Daoy (cell line): Measurements from ENCODE around the gene SRPK3. TPM values are rescaled to one million over a fixed set of nuclear protein-coding genes. Genes with fewer than 3 reads are reported as not detected.
A peak's percentile ranks its signal among the peaks of the same experiment; 100 is the strongest.

Experiments used
- DNase-seq: peaks from one replicate; pipeline ENCODE4 v3.0.0-alpha.2; 2015; ENCODE audit warnings: low read depth
- total RNA-seq: library from RNA; depleted of rRNA; stranded (reverse); fragments of >200 nt; shearing (Covaris generic); gene quantifications from 2 replicates; pipeline ENCODE4 v1.2.3, GENCODE V29; 2014

Gene SRPK3
- total RNA-seq, 1 experiment from 2014 or later: 0.11 TPM

DNA sequence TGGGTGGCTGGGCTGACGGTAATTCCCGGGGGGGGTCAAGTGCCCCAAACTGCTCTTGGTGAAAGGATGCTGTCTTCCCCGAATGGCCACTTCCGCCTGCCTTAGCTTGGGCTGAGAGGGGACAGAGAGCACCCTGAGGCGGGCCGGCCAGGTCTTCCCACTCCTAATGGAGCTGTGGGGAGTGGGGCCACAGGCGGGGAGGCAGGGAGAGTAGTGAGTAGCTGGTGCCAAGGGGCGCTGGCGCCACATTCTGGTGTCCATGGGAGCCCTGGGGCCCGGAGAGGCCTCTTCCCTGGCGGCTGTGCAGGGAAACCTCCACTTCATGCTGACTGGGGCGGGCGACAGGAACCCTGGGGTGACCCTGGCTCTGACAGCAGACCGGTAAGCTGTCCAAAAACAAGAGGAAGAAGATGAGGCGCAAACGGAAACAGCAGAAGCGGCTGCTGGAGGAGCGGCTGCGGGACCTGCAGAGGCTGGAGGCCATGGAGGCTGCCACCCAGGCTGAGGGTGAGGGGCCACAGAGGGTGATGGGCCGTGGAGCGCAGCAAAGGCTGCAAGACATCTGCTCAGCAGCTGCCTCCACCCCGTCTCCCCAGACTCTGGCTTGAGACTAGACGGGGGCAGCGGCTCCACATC lies 2.7 kb downstream of the SRPK3 start:
- no peak for DNase-seq

DNA sequence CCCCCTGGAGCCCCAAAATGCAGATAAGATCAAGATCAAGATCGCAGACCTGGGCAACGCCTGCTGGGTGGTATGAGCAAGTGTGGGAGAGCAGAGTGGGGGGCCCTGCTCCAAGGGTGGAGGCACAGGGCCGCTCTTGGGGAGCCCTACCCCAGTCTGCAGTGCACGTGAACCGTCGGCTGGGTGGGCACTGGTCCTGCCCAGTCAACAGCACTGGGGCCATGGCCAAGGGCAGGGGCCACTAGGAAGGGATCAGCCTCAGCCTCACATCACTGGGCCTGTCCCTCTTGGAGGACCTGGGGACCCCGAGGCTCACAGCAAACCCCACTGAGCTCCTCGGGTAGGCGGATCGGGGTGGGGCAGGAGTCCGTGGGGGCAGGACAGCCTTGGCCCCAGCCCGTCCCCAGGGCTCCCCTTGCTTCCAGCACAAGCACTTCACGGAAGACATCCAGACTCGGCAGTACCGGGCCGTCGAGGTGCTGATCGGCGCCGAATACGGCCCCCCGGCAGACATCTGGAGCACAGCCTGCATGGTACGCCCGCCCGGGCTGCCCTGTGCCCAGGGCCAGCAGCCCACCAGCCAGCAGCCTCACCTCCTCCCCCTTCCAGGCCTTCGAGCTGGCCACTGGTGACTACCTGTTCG lies 3.6 kb downstream of the SRPK3 start:
- DNase-seq: no peak

DNA sequence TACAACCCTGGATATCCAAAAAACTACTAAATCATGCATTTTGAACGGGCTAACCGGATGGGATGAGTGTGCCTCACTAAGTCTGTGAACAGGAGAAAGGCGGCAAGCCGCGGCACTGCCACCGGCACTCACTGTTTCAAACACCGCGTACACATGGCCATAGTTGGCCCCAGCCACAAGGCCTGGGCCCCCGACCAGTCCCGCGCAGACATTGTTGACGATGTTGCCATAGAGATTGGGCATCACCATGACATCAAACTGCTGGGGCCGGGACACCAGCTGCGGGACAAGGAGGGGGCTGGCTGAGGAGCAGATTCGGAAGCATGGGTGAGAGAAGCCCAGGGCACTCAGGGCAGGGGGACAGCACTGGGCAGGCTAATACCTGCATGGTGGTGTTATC lies 5.8 kb downstream of the SRPK3 start:
- DNase-seq: no peak

DNA sequence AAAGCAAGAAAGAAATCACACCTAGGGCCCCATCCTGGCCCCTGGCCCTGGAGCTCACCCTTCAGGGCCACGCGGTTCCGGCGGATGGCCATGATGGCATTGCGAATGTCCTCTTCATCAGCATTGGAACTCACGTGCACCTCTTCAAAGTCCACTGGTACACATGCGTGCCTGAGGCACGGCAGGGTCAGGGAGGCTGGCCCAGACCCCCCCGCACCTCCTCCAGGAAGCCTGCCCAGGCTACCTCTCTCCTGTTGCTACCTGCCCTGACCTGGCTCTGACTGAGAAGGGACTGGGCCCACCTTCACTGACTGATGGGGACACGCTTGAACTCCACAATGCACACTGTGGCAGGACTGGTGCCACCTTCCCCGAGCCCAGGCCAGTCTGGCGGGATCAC lies 8.8 kb downstream of the SRPK3 start:
- DNase-seq: no peak

DNA sequence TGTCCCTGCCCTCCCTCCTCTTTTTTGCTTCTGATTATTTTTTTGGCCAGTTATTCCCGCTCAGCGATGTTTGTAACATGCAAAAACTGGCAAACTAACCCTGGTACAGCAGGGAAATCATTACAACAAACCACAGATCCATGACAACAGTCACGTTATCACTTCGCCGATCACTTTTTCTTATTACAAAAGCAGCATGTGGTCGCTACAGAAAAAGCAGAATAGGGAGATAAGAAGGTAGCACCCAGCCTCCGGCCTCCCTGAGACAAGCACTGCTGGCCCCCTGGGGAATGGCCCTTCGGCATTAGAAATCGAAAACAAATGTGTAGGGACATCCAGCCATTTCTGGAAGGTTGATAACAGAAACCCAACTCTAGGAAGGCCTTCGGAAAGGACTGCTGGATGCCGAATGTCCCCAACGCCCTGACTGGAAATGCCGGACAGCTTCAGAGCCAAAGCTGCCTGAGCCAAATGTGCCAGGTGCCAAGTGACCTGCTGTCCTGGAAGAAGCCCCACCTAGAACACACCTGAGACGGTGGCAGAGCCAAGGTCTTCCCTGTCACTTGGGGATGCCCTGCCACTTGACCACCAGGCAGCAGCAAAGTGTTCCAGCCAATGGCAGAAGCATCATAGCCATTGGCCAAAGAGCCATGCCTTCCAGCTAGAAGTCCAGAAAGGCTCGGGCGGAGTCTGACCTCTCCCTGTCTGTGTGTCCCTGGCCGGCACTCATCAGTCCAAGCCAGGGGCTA lies 10.4 kb downstream of the SRPK3 start:
- DNase-seq: no peak

DNA sequence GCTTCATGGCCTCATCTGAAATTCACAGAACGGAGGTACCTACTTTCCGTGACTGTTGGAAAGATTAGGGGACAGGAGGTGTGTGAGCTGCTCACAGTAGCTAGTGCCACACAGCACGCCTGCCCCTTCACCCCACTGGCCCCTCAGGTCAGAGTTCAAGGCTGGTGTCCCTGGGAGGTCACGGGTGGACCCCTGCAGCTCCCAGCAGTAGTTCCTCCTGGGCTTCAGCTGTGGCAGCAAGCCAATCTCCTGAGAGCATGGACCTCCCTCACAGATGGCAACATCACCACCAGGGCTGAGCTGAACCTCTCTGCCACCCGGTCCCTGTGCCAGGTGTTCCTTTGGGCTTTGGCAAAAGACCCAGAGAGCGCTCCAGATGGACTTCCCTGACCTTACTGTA lies 11.5 kb downstream of the SRPK3 start:
- DNase-seq: no peak

DNA sequence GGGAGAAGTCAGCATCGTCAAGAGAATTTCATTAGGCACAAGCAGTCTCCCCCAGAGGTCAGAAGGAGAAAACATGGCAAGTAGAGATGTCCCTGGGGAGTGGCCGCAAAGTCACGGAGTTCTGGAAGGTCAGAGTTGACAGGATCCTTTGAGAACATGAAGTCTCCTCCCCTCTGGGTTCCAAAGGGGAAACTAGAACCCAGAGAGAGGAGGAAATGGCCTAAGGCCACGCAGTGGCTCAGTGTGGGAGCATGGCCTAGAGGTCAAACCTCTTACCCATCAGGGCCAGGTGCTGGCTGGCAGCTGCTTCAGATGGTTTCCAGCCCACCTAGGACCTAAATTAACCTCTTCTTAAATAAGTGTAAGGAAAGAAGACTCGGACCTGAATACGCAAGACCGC lies 12.4 kb downstream of the SRPK3 start:
- no peak for DNase-seq

DNA sequence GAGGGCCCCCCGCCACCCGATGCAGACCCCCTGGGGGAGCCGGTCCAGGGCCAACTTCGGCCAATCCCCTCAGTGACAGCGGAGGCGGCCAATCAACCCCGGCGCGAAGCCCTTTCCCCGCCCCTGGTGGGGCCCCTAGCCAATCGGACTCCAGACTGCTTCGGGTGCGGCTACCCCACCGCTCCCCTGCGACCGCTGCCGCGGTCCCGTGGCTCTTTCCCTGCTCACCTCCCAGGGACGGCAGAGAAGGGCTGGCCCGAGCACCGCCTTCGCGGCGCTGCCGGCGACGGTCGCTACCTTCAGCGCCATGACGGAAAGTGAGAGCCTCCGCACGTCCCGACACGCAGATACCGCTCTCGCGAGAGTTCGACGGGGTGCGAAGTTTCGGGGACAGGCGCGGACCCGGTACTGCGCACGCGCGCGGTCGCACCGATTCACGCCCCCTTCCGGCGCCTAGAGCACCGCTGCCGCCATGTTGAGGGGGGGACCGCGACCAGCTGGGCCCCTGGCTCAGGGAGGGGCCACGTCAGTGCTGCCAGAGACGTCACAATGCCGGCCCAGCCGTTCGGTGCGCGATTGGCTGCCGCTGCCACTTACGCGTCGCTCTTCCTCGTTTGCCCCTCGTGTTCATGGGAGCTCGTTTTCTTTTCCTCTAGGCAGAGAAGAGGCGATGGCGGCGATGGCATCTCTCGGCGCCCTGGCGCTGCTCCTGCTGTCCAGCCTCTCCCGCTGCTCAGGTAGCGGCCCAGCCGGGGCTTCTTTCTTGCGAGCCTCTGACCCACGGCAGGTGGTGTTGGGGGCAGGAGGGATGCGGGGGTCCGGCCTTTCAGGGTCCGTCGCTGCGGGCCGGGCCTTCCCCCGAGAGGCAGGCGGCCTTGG lies 13.4 kb downstream of the SRPK3 start, which contains the start of the genes IDH3G and SSR4:
IDH3G (minus strand) TSS at position 358 of the 879 bp plus-strand sequence; CDS start at position 309, 49 bp downstream.
SSR4 (plus strand) TSS at position 651 of the 879 bp plus-strand sequence; CDS start at position 671, 20 bp downstream.
- peak; percentile 96 for DNase-seq

DNA sequence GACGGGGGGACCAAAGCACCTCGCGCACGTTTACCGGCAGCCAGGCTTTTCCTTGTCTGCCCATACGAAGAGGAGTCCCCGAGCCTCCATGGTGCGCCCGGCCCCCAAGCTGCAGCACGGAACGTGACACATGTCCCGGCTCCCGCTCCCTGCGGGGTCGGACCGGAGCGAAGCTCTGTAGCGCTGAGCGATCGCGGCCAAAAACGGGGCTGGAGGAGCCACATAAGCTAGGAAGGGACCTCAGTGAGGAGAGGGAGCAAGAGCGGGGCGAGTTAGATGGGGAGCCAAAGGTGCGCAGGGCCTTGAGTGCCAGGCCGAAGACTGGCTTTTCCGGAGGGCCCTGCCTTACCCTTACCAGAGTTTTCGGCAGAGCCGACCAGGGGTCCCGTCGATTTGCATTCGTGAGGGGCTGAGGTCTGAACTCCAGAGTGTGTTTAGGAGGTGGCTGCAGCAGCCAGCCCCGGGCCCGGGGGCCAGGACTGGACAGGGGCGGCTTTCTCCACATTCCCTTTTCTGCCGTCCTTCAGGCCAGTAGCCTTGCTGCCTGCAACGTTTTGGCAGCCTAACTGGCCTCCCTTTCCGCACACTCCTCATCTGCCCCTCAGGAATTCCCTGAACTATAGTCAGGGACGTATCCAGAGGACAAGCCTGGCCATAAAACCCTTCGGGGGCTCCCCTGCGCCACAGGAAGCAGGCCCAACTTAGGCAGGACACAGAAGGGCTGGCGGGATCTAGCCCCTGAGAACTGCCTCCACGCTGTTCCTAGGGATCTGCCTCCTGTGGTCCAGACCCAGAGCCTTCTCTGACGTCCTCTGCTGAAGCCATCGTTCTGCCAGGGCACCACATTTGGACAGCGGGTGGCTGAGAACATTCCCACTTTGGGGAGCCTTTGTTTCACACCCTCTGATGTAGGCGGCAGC lies 14.3 kb downstream of the SRPK3 start:
- no peak for DNase-seq

DNA sequence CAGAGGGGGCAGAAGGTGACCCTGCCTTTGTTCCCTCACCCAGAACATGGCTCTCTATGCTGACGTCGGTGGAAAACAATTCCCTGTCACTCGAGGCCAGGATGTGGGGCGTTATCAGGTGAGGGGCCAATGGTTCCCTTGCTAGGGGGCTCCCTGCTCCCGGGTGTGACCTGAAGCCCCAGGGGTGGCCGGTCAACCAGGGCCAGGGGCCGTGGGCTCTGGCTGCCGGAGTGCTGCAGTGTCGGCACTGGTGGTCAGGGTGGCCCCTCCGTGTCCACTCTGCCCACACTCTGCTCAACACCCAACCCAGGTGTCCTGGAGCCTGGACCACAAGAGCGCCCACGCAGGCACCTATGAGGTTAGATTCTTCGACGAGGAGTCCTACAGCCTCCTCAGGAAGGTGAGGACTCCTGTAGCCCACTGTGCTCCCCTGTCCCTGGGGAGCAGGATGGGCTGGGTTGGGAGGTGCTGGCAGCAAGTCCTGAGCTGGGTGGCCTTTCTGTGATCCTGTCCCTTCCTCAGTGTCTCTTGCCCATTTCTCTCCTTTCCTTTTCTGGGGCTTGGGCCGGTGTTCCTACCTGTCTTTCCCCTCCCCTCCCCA lies 16.7 kb downstream of the SRPK3 start:
- no peak for DNase-seq

DNA sequence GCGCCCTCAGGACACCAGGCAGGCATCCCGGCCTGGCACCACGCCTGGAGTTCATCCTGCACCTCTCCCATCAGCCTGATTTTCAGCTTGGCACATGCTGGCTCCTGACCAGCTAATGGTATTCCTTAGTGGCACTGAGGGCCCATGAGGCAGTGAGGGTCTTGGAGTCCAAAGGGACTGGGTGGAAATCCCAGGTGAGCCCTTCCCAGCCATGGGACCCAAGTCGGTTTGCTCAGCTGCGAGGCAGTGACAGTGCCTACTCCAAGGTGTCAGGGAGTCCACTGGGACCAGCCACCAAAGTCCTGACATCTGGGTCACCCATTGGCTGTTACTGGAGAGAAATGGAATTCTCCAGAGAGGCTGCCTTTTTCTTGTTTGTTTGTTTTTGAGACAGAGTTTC lies 18.5 kb downstream of the SRPK3 start:
- DNase-seq: no peak

DNA sequence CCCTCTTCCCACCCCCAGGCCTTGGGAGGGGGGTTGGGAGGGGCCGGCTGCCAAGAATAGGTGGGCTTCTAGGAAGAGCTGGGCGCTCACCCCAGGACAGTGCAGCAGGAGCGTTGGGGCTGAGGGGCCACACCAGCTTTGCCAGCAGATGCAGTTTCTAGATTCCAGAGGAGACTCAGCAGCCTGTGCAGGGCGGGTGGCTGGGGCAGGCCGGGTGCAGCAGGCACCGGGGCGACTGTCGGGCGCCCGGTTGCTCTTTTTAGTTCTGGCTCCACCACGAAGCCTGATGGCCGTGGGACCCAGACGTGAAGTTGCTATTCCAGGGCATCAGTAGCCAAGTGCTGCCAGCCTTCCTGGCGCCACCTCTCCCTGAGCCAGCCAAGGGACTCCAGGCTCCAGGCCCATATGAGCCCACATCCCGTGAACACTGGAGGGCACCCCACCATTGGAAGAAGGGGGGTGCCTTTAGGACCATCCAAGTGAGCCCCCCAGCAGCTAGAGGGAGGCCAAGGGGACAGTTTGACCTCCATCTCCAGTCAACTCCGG lies 19.4 kb downstream of the SRPK3 start:
- no peak for DNase-seq

DNA sequence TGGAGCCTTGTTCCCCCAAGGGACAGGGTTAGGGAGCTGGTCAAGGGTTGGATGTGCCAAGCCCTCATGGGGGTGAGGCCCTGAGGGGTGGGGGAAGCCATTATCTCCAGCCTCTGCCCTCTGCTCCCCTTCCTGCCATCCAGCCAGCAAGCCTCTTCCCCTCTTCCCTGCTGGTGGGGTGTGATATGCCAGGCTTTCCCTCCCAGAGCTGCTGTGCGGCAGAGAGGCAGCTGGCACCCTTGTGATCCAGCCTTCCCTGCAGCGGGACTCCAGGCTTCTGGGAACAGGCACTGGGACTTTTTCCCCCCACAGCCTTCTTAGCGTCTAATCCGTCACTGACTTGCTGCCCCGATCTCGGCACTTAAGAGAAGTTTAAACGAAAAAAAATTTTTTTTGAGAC lies 19.9 kb downstream of the SRPK3 start:
- no peak for DNase-seq

DNA sequence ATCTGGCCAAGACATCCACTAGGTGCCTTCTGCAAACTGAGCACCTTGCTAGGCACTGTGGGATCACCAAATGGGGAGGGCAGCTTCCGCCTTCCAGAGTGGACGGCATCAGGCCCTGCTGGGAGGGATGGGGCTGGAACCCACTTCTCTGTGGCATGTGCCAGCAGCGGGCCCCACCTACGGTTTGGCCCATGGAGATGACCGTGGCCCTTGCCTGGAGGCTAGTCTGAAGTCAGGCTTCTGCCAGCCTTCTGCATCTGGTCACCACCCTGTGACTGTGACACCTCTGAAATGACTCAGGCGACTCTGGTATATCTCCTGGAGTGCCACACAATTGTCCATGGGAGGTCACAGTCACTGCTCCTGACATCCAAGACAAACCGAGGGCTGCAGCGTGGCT lies 20.8 kb downstream of the SRPK3 start:
- no peak for DNase-seq

DNA sequence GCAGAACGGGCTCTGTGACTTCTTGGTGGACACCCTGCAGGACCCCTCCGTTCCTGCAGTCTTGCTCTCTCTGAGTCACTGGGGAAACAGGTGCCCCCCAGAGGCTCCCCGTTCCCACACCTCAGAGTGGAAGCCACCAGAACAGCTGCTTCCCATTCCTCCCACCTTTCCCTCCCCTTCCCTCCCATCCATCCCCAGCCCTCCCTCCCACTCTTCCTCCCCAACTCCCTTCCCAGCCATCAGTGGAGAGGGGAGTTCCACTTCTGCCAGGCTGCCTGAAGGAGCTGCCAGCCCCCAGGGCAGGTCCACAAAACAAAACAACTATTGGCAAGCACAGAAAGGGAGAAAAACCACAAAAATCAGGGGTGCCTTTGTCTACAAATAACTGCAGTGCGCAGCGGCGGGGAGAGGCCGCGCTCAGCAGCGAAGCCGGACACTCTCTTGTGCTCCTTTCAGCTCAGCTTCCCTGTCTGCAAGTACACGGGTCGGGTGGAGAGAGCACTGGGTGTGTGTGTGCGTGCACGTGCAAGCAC lies 21.7 kb downstream of the SRPK3 start:
- DNase-seq: no peak

DNA sequence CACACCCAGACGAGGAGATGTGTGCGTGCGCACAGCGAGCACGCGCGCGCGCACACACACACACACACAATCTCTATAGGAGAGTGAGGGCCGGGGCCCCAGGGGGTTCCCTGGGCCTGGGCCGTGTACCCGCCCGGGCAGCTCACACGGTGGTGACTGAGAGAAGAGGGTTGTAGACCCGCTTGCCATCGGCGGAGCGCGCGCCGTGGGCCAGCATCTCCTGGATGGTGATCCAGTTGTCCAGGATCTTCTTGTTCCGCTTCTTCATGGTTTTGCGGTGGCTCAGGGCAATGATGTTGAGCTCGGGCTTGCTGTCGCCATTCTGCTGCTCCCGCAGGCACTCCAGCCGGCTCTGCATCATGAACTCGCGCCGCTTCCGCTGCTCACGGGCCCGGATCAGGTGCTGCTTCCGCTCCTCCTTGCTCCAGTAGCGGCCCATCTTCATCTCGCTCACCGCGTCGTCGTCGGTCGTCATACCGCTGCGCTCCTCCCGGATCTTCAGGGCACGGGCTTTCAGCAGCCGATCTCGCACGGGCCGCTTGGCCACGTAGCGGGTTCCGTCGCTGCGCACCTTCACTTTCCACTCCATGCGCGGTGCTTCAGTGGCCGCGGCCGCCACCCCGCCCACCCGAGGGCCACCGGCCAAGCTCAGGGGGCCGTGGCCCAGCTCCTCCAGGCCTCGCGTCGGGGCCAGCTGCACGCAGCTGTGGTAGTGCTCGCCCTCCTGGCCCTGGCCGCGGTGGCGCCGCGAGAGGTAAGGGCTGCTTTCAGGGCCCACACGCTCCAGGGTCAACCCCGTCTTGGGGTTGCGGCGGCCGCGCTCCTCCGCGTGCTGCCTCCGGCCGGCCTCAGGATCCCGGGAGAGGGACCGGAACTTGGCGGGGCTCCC lies 22.6 kb downstream of the SRPK3 start:
- DNase-seq: no peak

DNA sequence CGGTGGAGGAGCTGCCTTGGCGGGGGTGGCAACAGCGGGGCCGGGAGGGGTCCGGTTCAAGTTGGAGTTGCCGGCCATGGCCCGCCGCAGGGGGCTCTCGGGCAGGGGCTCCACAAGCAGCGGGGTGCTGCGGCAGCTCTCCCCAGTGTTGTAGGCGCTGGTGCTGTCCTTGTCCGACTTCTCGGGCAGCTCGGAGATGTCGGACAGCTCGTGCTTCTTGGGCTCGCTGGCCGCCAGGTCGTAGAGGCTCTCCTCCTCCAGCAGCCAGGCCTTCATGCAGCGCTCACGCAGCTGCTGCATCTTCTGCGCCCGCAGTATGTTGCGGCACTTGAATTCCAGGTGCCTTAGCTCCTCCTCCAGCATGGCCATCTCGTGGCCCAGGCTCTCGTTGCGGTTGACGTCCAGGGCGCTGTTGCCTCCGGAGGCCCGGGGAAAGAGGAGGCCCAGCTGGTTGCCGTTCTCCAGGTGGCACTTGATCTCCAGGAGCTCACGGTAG lies 23.3 kb downstream of the SRPK3 start:
- no peak for DNase-seq

DNA sequence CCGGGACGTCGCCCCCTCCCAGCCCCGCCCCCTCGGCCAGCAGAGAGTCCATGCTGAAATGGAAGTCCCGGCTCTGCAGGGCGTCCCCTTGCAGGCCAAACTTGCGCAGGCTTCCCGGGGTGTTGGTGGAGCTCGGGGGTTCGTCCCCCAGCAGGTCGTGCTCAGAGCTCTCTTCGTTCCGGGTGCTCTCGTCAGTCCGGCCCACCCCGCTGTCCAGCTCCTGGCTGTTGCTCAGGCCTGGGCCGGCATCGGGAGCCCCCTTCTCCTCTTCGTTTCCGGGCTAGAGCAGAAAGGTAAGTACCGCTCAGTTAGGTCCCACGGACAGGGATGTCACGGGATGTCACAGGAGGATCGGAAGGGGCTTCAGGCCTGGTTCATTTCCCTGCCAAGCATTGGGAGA lies 23.8 kb downstream of the SRPK3 start:
- no peak for DNase-seq

DNA sequence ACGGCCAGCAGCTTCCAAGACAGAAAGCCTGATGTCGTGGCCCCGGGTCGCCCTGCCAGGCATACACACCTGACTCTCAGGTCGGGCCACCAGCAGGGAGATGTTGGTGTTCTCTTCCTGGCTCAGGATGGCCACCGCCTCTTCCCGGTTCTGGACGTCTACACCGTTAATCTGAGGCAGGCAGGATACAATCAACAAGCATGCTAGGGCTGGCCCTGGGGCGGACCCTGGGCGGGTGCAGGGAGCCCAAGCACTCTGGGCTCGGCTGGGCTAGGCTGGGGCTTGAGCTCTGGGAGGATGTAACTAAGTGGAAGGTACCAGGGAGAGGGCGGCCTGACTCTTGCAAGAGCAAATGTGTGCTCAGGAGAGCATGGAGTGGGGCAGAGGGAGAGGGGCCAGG lies 24.6 kb downstream of the SRPK3 start:
- DNase-seq: no peak
